Glutamatergic neuron (in vitro differentiated cells): ENCODE data around the gene KLK6. TPM values are rescaled to one million over a fixed set of nuclear protein-coding genes. Genes with fewer than 3 reads are reported as not detected.

Experiments used
- DNase-seq: peaks from one replicate; pipeline ENCODE4 v3.0.0; 2022
- H3K27ac Mint-ChIP-seq: one replicate; pipeline ENCODE4 v1.8.0; 2020; ENCODE audit warnings: mild to moderate bottlenecking, mixed read lengths, inconsistent platforms; ENCODE audit not compliant: unreplicated experiment
- H3K27me3 Mint-ChIP-seq: one replicate; pipeline ENCODE4 v1.8.0; 2020; ENCODE audit warnings: mild to moderate bottlenecking, moderate library complexity, mixed read lengths, inconsistent platforms; ENCODE audit not compliant: unreplicated experiment
- H3K36me3 Mint-ChIP-seq: one replicate; pipeline ENCODE4 v1.8.0; 2020; ENCODE audit warnings: mild to moderate bottlenecking, mixed read lengths, inconsistent platforms; ENCODE audit not compliant: unreplicated experiment
- H3K4me1 Mint-ChIP-seq: one replicate; pipeline ENCODE4 v1.8.0; 2020; ENCODE audit warnings: mild to moderate bottlenecking, low read depth, mixed read lengths, inconsistent platforms; ENCODE audit not compliant: unreplicated experiment
- H3K4me3 Mint-ChIP-seq: one replicate; pipeline ENCODE4 v1.8.0; 2020; ENCODE audit warnings: mild to moderate bottlenecking, mixed read lengths, inconsistent platforms; ENCODE audit not compliant: unreplicated experiment
- H3K9me3 Mint-ChIP-seq: one replicate; pipeline ENCODE4 v1.8.0; 2020; ENCODE audit warnings: mild to moderate bottlenecking, moderate library complexity, mixed read lengths, inconsistent platforms; ENCODE audit not compliant: unreplicated experiment
- CTCF ChIP-seq: fragments of 200-600 bp; sonication (generic); IDR thresholded peaks from one replicate; pipeline ENCODE4 v1.5.0; 2021; ENCODE audit not compliant: partially characterized antibody, unreplicated experiment
- total RNA-seq: library from RNA; stranded (reverse); fragmentation: NEBNext Ultra II Directional; extraction: Animal tissue kit (Norgen Biotek cat#: 25700); gene quantifications from one replicate; pipeline ENCODE4 v1.2.1, GENCODE V29; 2021; ENCODE audit not compliant: unreplicated experiment

KLK6 gene
- total RNA-seq, 1 donor from 2014 or later: not detected

DNA sequence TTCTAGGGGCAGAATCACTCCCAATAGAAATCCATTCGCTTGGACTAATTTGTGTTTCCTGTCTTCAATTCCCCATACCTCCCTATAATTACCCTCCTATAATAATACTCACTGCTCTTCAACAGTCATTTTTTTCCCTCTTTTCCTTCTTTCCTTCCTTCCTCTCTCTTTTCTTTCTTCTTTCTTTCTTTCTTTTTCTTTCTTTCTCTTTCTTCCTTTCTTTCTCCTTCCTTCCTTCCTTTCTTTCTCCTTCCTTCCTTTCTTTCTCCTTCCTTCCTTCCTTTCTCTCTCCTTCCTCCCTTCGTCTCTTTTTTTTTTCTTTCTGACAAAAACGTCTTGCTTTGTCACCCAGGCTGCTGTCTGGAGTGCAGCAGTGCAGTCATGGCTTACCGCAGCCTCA is 24.6 kb downstream of the KLK6 start:
- Mint-ChIP-seq H3K4me3 (no peak overlapping the region), H3K27ac (no peak overlapping the region), H3K27me3 (peaks cover 6% of the 10 kb centered on the region), H3K36me3 (no peaks in the 10 kb centered on the region), H3K9me3 (peaks cover 3% of the 10 kb centered on the region), H3K4me1 (no peaks in the 10 kb centered on the region)
- no peak for TF ChIP-seq CTCF
- no peak for DNase-seq

DNA sequence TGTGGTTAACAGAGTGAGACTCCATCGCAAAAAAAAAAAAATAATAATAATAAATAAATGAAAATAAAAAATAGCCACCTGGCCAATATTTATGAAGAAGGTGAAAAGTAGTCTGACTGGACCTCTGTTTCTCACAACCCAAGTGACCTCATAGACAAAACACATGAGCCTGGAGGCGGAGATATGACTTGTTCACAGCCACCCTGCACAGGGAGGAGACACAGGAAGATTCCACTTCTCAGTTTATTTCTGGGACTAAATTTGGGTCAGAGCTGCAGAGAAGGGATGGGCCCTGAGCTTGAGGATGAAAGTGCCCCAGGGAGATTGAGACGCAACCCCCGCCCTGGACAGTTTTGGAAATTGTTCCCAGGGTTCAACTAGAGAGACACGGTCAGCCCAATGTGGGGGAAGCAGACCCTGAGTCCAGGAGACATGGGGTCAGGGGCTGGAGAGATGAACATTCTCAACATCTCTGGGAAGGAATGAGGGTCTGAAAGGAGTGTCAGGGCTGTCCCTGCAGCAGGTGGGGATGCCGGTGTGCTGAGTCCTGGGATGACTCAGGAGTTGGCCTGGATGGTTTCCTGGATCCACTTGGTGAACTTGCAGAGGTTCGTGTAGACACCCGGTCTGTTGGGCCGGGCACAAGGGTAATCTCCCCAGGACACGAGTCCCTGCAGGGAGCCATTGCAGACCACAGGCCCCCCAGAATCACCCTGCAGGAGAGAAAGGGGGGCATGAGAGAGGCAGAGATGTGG is 26.1 kb downstream of the KLK6 start:
- H3K27ac Mint-ChIP-seq: no peak overlapping the region
- TF ChIP-seq CTCF: no peak
- DNase-seq: no peak
- H3K9me3 Mint-ChIP-seq: peaks cover 3% of the 10 kb centered on the region
- H3K36me3 Mint-ChIP-seq: no peaks in the 10 kb centered on the region
- no peak overlapping the region for H3K4me3 Mint-ChIP-seq
- H3K4me1 Mint-ChIP-seq: no peaks in the 10 kb centered on the region
- peaks cover 6% of the 10 kb centered on the region for H3K27me3 Mint-ChIP-seq

- peaks cover 5% of the 10 kb centered on the region for H3K27me3 Mint-ChIP-seq
- H3K27ac Mint-ChIP-seq: no peak overlapping the region
- no peaks in the 10 kb centered on the region for H3K36me3 Mint-ChIP-seq
- TF ChIP-seq CTCF: no peak
- peaks cover 3% of the 10 kb centered on the region for H3K9me3 Mint-ChIP-seq
- DNase-seq: no peak
- no peak overlapping the region for H3K4me3 Mint-ChIP-seq
- H3K4me1 Mint-ChIP-seq: no peaks in the 10 kb centered on the region
Measured at GRCh38 chr19:50939596-50939995, 29.8 kb downstream of the KLK6 start.

- no peaks in the 10 kb centered on the region for H3K36me3 Mint-ChIP-seq
- H3K4me3 Mint-ChIP-seq: no peak overlapping the region
- peaks cover 5% of the 10 kb centered on the region for H3K27me3 Mint-ChIP-seq
Measured at GRCh38 chr19:50933640-50934039, 35.8 kb downstream of the KLK6 start.

More at GRCh38 chr19:50933640-50934039, 35.8 kb downstream of the KLK6 start:
- H3K27ac Mint-ChIP-seq: no peak overlapping the region
- peaks cover 1% of the 10 kb centered on the region for H3K9me3 Mint-ChIP-seq
- no peaks in the 10 kb centered on the region for H3K4me1 Mint-ChIP-seq
- no peak for TF ChIP-seq CTCF
- no peak for DNase-seq
